IPS DF 6.9 (cell line): ENCODE data around the gene DAB2.

Experiments
- DNase-seq: peaks from one replicate; pipeline ENCODE4 v3.0.0-alpha.2; 2013; ENCODE audit warnings: low read depth, low spot score
- H3K27ac ChIP-seq: one replicate; pipeline ENCODE4 v1.5.1; 2013; ENCODE audit warnings: low read length, control low read depth
- H3K27me3 ChIP-seq: 2 replicates; pipeline ENCODE4 v1.6.1; 2013; ENCODE audit warnings: mild to moderate bottlenecking, low read length; ENCODE audit not compliant: control insufficient read depth, insufficient read depth
- H3K36me3 ChIP-seq: 2 replicates; pipeline ENCODE4 v1.6.1; 2013; ENCODE audit warnings: low read length; ENCODE audit not compliant: control insufficient read depth, insufficient read depth
- H3K4me1 ChIP-seq: 2 replicates; pipeline ENCODE4 v1.6.1; 2013; ENCODE audit warnings: low read length; ENCODE audit not compliant: control insufficient read depth, insufficient read depth
- H3K4me3 ChIP-seq: 2 replicates; pipeline ENCODE4 v1.5.1; 2013; ENCODE audit warnings: mild to moderate bottlenecking, low read length
- H3K9me3 ChIP-seq: 2 replicates; pipeline ENCODE4 v1.6.1; 2013; ENCODE audit warnings: low read length, inconsistent platforms; ENCODE audit not compliant: control insufficient read depth, insufficient read depth
- WGBS: extraction: QIAGEN DNeasy Blood & Tissue Kit; methylation state at CpG from one replicate; pipeline ENCODE4 v1.1.7; 2013; ENCODE audit warnings: mixed read lengths, missing lambda C conversion rate; ENCODE audit not compliant: insufficient read length, insufficient coverage; 5-methylcytosine and 5-hydroxymethylcytosine counted together

Gene DAB2

DNA sequence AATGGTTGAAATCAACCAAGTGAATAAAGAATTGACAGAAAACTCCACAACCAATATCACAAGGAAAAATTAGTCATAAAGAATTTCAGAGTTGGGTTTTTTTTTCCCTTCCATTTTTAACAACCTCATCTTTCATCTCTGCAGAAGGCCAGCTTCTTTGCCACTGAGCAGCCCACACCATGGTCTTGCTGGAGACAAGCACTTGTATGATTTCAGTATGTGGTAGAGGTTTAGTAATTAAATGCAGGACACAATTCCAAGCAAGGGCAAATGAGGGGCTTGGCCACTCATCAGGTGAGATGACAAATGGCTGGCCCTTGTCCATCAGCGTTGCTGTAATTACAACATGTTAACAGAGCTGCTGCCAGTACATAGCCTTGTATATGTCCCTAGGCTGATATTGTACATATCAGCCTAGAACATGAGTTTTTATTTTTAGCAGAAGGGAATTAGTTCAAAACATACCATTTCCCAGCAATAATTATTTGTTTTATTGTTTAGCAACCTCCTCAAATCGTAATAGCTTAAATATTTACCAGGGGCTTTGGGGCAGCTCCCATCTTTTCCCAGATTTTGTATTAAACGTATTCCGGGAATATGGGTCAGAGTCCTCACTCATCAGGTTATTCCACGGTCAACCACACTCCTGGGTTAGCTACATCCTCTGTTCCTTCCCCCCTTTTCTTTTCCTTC, 55.5 kb downstream of the DAB2 start:
- Histone ChIP-seq H3K27me3 (no peaks in the 10 kb centered on the region), H3K36me3 (no peaks in the 10 kb centered on the region), H3K9me3 (no peaks in the 10 kb centered on the region), H3K4me3 (no peak overlapping the region), H3K27ac (no peak overlapping the region), H3K4me1 (no peaks in the 10 kb centered on the region; the same call in 1 of the 2 replicates)
- WGBS, result no CpG with 5 or more reads among the region's 5 CpGs
- no peak for DNase-seq

DNA sequence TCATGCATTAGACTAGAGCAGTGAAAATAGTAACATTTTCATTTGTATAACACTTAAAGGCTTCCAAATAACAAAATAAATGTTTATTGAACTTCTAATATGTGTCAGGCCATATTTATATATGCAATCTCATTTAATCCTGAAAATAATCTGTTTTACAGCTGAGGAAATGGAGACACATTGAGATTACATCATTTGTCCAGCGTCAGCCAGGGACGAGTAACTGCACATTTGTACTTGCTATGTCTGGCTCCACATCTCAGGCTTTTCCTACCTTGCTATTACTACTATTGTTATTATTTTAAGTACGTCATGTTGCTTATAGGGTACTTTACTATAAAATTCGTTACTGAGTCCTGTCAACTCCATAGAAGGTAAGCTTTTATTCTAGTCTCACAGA, 56.7 kb downstream of the DAB2 start:
- H3K36me3 ChIP-seq, result no peaks in the 10 kb centered on the region
- H3K9me3 ChIP-seq, result no peaks in the 10 kb centered on the region
- no peaks in the 10 kb centered on the region for H3K27me3 ChIP-seq
- H3K4me3 ChIP-seq, result no peak overlapping the region
- no CpG with 5 or more reads among the region's 4 CpGs for WGBS
- no peak overlapping the region for H3K27ac ChIP-seq
- no peaks in the 10 kb centered on the region; the same call in 1 of the 2 replicates for H3K4me1 ChIP-seq
- no peak for DNase-seq

DNA sequence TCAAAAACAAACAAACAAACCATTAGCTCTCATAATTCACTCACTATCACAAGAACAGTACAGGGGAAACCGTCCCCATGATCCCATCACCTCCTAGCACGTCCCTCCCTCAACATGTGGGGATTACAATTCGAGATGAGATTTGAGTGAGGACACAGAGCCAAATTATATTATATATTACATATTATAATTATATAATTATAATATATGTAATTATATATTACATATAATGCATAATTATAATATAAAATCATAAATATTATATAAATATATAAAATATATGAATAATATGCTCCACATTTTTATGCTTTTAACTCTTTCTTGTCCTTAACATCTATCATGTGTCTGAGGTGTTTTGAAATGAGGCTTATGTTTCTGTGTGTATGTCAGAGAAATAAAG, 57.1 kb downstream of the DAB2 start:
- Histone ChIP-seq H3K27ac (no peak overlapping the region), H3K4me3 (no peak overlapping the region), H3K9me3 (no peaks in the 10 kb centered on the region), H3K36me3 (no peaks in the 10 kb centered on the region), H3K4me1 (no peaks in the 10 kb centered on the region; the same call in 1 of the 2 replicates), H3K27me3 (no peaks in the 10 kb centered on the region)
- no peak for DNase-seq
- no CpG with 5 or more reads among the region's 3 CpGs for WGBS

DNA sequence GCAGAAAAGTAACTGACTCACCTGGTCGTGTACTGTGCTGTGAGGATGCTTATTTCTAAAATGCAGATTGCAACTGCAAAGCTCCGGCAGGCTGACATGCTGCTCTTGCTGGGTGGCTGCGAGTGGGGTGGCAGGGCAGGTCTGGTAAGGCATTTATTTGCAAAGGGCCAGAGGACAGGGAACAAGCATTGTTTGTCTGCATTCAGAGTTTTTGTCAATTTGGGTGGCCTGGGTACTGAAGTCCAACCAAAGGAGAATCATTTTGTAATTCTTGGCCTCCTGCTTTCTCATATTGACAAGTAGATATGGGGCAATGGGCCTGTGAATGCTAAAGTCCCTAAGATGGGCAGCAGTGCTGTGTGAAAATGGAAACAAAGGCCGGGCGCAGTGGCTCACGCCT, 60.4 kb downstream of the DAB2 start, which contains the start of gene C9:
Gene C9, minus strand, starts transcription at position 129 of the 400 bp plus-strand sequence. Its CDS starts 31 bp downstream, at position 98.
- no peak for DNase-seq
- Histone ChIP-seq H3K27ac (no peak within 1 kb of the TSS), H3K27me3 (no peaks in the 10 kb centered on the region), H3K36me3 (no peaks in the 10 kb centered on the region), H3K4me3 (no peak within 1 kb of the TSS), H3K9me3 (no peaks in the 10 kb centered on the region), H3K4me1 (no peaks in the 10 kb centered on the region; the same call in 1 of the 2 replicates)
- WGBS, result no CpG with 5 or more reads among the region's 6 CpGs

DNA sequence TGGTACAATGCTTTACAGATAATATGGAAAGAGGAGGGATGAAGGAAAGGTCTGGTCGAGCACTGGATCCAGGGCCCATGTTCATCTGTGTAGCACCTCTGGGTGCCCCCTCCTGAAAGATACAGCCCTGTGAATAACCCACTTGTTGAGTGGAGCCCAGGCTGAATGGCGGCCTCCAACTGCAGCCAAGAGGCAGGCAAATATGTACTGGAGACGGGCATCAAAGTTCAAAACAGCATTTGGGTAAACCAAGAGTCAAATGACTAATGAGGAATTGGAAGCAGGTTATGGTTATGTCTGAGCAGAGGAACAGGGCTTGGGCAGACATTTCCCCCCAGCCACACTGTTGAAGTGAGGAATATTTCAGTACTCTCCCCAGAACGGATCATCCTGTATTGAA, 61.6 kb downstream of the DAB2 start:
- no peaks in the 10 kb centered on the region; the same call in 1 of the 2 replicates for H3K4me1 ChIP-seq

DNA sequence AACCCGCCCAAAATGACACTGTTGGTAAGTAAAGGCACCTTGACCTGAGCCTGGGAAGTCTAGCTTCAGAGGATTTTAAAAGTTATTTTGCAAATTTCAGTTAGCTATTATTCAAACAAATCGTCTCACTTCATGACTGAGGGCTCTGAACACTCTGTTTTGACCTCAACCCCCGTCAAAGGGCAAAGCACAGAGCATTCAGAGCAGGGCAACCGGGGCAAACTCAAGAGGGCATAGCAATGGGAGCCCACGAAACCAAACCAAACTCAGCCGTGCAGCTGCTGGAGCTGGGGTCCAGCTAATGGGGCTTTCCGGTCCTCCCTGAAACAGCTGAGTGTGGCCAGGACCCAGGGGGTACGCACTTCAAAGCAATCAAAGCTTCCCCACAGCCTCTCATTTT, 62.1 kb downstream of the DAB2 start:
- Histone ChIP-seq H3K9me3 (no peaks in the 10 kb centered on the region), H3K36me3 (no peaks in the 10 kb centered on the region), H3K27me3 (no peaks in the 10 kb centered on the region), H3K4me3 (no peak overlapping the region), H3K4me1 (no peaks in the 10 kb centered on the region; the same call in 1 of the 2 replicates), H3K27ac (no peak overlapping the region)
- WGBS, result no CpG with 5 or more reads among the region's 8 CpGs
- no peak for DNase-seq

More for the DNA sequence above, 61.6 kb downstream of the DAB2 start:
- Histone ChIP-seq H3K27ac (no peak overlapping the region), H3K9me3 (no peaks in the 10 kb centered on the region), H3K36me3 (no peaks in the 10 kb centered on the region), H3K27me3 (no peaks in the 10 kb centered on the region), H3K4me3 (no peak overlapping the region)
- no peak for DNase-seq
- no CpG with 5 or more reads among the region's 4 CpGs for WGBS

DNA sequence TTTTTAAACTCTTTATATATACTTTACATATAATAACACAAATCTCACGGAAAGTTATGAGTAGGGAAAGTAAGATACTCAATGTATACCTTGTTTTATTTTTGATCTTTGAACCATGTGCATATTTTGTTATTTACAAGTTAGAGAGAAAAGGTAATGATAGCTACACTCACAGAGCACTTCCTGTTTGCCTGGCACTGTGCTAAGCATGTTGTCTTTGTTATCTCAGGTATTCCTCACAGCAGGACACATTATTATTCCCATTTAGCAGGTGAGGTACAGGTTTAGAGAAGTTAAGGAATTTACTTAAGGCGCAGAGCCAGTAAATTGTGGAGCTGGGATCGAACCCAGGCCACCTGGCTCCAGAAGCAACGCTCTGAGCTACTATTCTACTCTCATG, 63.5 kb downstream of the DAB2 start:
- no peak for DNase-seq
- Histone ChIP-seq H3K4me3 (no peak overlapping the region), H3K36me3 (no peaks in the 10 kb centered on the region), H3K27me3 (no peaks in the 10 kb centered on the region), H3K27ac (no peak overlapping the region), H3K4me1 (no peaks in the 10 kb centered on the region; the same call in 1 of the 2 replicates), H3K9me3 (no peaks in the 10 kb centered on the region)
- WGBS, result no CpG with 5 or more reads among the region's 4 CpGs

DNA sequence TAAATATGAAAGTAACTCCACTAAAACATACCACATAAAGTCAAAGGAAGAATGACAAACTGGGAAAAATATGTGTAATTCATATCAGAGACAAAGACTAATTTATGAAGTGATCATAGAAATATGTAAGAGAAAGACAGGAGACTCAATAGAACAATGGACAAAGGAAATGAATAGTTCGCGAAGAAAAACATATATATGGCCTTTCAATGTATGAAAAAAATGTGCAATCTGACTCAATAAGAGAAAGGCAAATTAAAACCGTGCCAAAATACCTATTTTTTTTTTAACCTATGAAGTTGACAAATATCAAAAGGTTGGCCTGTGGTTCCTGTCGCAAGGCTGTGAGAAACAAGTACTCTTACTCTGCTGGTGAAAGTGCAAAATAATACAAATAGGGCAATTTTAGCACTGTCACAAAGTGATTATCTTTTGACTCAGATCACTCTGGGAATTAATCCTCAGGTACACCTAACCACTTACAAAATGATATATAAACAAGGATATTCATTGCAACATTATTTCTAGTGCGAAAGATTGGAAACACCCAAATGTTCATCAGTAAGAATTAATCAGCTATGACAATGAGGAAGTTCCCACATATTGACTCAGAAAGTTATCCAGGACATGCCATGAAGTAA, 64.2 kb downstream of the DAB2 start:
- no peaks in the 10 kb centered on the region for H3K27me3 ChIP-seq
- no peaks in the 10 kb centered on the region for H3K9me3 ChIP-seq
- no peaks in the 10 kb centered on the region for H3K36me3 ChIP-seq
- WGBS, result no CpG with 5 or more reads among the region's 5 CpGs
- no peak for DNase-seq
- no peak overlapping the region for H3K27ac ChIP-seq
- no peaks in the 10 kb centered on the region; the same call in 1 of the 2 replicates for H3K4me1 ChIP-seq
- H3K4me3 ChIP-seq, result no peak overlapping the region

DNA sequence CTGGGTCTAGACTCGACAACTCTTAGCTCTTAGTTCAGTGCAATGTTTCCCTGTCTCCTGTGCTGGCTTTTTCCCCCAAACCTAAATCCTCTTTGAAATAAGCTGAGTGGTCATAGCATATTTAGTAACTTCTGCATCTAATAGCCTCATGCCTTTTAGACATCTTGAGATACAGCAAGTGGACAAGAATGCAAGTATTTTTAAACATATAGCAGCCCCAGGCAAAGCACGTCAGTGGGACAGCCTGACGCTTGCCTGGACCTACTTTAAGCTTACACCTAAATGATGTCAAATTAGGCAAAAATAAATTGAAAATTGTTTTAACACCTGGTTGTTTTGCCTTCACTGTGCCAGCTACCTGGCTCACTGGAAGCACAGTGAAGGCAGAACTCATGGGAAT, 68.5 kb downstream of the DAB2 start:
- Histone ChIP-seq H3K27ac (no peak overlapping the region), H3K4me3 (no peak overlapping the region), H3K9me3 (no peaks in the 10 kb centered on the region; the same call in 1 of the 2 replicates), H3K4me1 (no peaks in the 10 kb centered on the region), H3K27me3 (no peaks in the 10 kb centered on the region), H3K36me3 (no peaks in the 10 kb centered on the region)
- no peak for DNase-seq
- no CpG with 5 or more reads among the region's 3 CpGs for WGBS

DNA sequence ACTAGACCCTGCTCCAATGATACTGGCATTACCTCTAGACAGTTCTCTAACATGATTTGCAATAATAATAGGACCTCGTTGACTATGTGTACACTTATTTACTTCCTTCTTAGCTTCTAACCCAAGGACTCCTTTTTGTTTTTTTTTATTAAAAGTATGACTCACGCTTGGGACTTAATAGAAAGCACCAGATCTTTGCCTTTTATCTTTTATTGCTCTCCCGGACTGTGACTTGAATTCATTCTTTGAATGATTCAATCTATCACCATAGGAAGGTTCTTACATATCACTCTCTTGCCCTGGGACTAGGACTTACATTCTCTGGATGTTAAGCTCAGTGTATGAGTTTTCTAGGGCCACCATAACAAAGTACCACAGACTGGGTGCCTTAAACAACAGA, 69.5 kb downstream of the DAB2 start:
- H3K9me3 ChIP-seq, result peaks cover 1% of the 10 kb centered on the region
- WGBS, result no CpG with 5 or more reads among the region's 3 CpGs
- H3K4me1 ChIP-seq, result no peaks in the 10 kb centered on the region
- H3K27me3 ChIP-seq, result no peaks in the 10 kb centered on the region
- H3K36me3 ChIP-seq, result no peaks in the 10 kb centered on the region
- no peak overlapping the region for H3K4me3 ChIP-seq
- no peak for DNase-seq
- no peak overlapping the region for H3K27ac ChIP-seq
